ENCODE measurements around the gene PPFIBP2.

GRCh38 chr11:7630002-7630401 lies 116.2 kb downstream of the PPFIBP2 start:
- TF ChIP-seq CTCF (IDR thresholded peaks at IDR 0.05) (no peak), POLR2AphosphoS5 (IDR thresholded peaks at IDR 0.05) (no peak), POLR2A (IDR thresholded peaks at IDR 0.05) (no peak)

All from breast epithelium (tissue), 3 donors.